Prostate gland (tissue), 2 donors: ENCODE results near the gene SLIT3. TPM values are rescaled to one million over a fixed set of nuclear protein-coding genes. Genes with fewer than 3 reads are reported as not detected.
A peak's percentile ranks its signal among the peaks of the same experiment; 100 is the strongest.

Experiments
- DNase-seq: peaks from one replicate; pipeline ENCODE4 v3.0.0-alpha.2; 2019; ENCODE audit warnings: low spot score
- H3K27ac ChIP-seq, 2 donors: fragments of 200-600 bp; sonication (generic); 2 replicates each; pipeline ENCODE4 v1.5.1; 2017 to 2019
- H3K27me3 ChIP-seq: fragments of 200-600 bp; sonication (generic); replicated peaks from 2 replicates; pipeline ENCODE4 v1.5.1; 2019; ENCODE audit not compliant: insufficient read depth
- H3K36me3 ChIP-seq, 2 donors: fragments of 200-600 bp; sonication (generic); 1 replicate in 1 of 2; 2 replicates in 1 of 2; pipeline versions ENCODE4 v1.5.1 to v1.8.1; 2017 to 2019
- H3K4me1 ChIP-seq: fragments of 200-600 bp; sonication (generic); replicated peaks from 2 replicates; pipeline ENCODE4 v1.5.1; 2019
- H3K4me3 ChIP-seq, 2 donors: fragments of 200-600 bp; sonication (generic); 2 replicates each; pipeline ENCODE4 v1.5.1; 2017 to 2019
- H3K9me3 ChIP-seq: fragments of 200-600 bp; sonication (generic); 2 replicates; pipeline ENCODE4 v1.5.1; 2017
- CTCF ChIP-seq, 4 experiments: fragments of 200-600 bp in 2 of 4; fragments of 450-650 bp in 2 of 4; sonication (generic) in 2 of 4; IDR thresholded peaks; 1 replicate in 3 of 4; 2 replicates in 1 of 4; pipeline ENCODE4 v1.5.1; 2016 to 2019; ENCODE audit warnings: antibody characterized with exemption in 4 of 4, mild to moderate bottlenecking in 2 of 4, moderate library complexity in 2 of 4
- POLR2A ChIP-seq: fragments of 450-650 bp; IDR thresholded peaks from one replicate; pipeline ENCODE4 v1.6.1; 2016; ENCODE audit warnings: antibody characterized with exemption, mild to moderate bottlenecking
- POLR2AphosphoS5 ChIP-seq: sonication (generic); formaldehyde crosslinking; IDR thresholded peaks from one replicate; pipeline ENCODE4 v1.6.1; 2017; ENCODE audit warnings: antibody characterized with exemption
- WGBS: methylation state at CpG from one replicate; pipeline ENCODE4 v1.1.5; 2018; 5-methylcytosine and 5-hydroxymethylcytosine counted together
- intact Hi-C: fragments of 100-400 bp; cut with DNase I; formaldehyde crosslinking; loops from one replicate; pipeline ENCODE4 v1.14.2; 2022
- total RNA-seq, 2 donors: library from RNA; depleted of rRNA; stranded (reverse); fragments of >200 nt; gene quantifications; one replicate each; pipeline ENCODE4 v1.1.0, GENCODE V29; 2016

The SLIT3 gene
- total RNA-seq, 2 donors from 2014 or later: 8.3 TPM

GRCh38 chr5:168701641-168702040 lies 599.3 kb downstream of the SLIT3 start:
- Histone ChIP-seq H3K4me3 (no peak overlapping the region), H3K36me3 (no peaks in the 10 kb centered on the region), H3K4me1 (no peaks in the 10 kb centered on the region), H3K27me3 (no peaks in the 10 kb centered on the region), H3K9me3 (no peaks in the 10 kb centered on the region), H3K27ac (no peak overlapping the region)
- 100% methylated on average over 4 of the region's 5 CpGs for WGBS
- TF ChIP-seq POLR2A: no peak
- TF ChIP-seq CTCF (IDR thresholded peaks at IDR 0.05): no peak
- TF ChIP-seq POLR2AphosphoS5: no peak
- DNase-seq: no peak
- intact Hi-C loops: loop anchor here (10.0 kb wide), 1 partner anchor 283 kb away; no protein-coding TSS in a partner anchor

GRCh38 chr5:168699002-168699401 lies 601.9 kb downstream of the SLIT3 start:
- no peaks in the 10 kb centered on the region for H3K36me3 ChIP-seq
- intact Hi-C loops: no loop called here
- no peaks in the 10 kb centered on the region for H3K9me3 ChIP-seq
- no peaks in the 10 kb centered on the region for H3K4me1 ChIP-seq
- no peaks in the 10 kb centered on the region for H3K27me3 ChIP-seq
- no peak for DNase-seq
- TF ChIP-seq CTCF (IDR thresholded peaks at IDR 0.05): no peak
- no peak for TF ChIP-seq POLR2A
- no peak for TF ChIP-seq POLR2AphosphoS5
- no peak overlapping the region for H3K27ac ChIP-seq
- H3K4me3 ChIP-seq: no peak overlapping the region
- 34% methylated on average over 8 of the region's 8 CpGs for WGBS

GRCh38 chr5:168697034-168697720 lies 603.8 kb downstream of the SLIT3 start:
- TF ChIP-seq POLR2AphosphoS5 (peak; percentile 61), CTCF (IDR thresholded peaks at IDR 0.05) (no peak), POLR2A (no peak)
- intact Hi-C loops: no loop called here
- Histone ChIP-seq H3K9me3 (no peaks in the 10 kb centered on the region), H3K4me1 (no peaks in the 10 kb centered on the region), H3K27me3 (no peaks in the 10 kb centered on the region), H3K36me3 (no peaks in the 10 kb centered on the region), H3K27ac (no peak overlapping the region), H3K4me3 (no peak overlapping the region)
- peak; percentile 12 for DNase-seq
- 55% methylated on average over 11 of the region's 11 CpGs for WGBS

GRCh38 chr5:168696611-168697010 lies 604.3 kb downstream of the SLIT3 start:
- H3K36me3 ChIP-seq: no peaks in the 10 kb centered on the region
- H3K27me3 ChIP-seq: no peaks in the 10 kb centered on the region
- no peaks in the 10 kb centered on the region for H3K4me1 ChIP-seq
- intact Hi-C loops: no loop called here
- no peak overlapping the region for H3K27ac ChIP-seq
- no peak for DNase-seq
- TF ChIP-seq POLR2AphosphoS5: no peak
- TF ChIP-seq POLR2A: no peak
- TF ChIP-seq CTCF (IDR thresholded peaks at IDR 0.05): no peak
- WGBS: 81% methylated on average over 2 of the region's 2 CpGs
- H3K9me3 ChIP-seq: no peaks in the 10 kb centered on the region
- no peak overlapping the region for H3K4me3 ChIP-seq

GRCh38 chr5:168695301-168695835 lies 605.6 kb downstream of the SLIT3 start:
- Histone ChIP-seq H3K4me1 (no peaks in the 10 kb centered on the region), H3K36me3 (no peaks in the 10 kb centered on the region), H3K27me3 (no peaks in the 10 kb centered on the region), H3K4me3 (no peak overlapping the region), H3K27ac (no peak overlapping the region), H3K9me3 (no peaks in the 10 kb centered on the region)
- WGBS: 91% methylated on average over 5 of the region's 5 CpGs
- no peak for DNase-seq
- intact Hi-C loops: no loop called here
- TF ChIP-seq POLR2AphosphoS5: no peak
- TF ChIP-seq CTCF (IDR thresholded peaks at IDR 0.05): no peak
- no peak for TF ChIP-seq POLR2A
